ENCODE data around the gene SGCA. TPM values are rescaled to one million over a fixed set of nuclear protein-coding genes. Genes with fewer than 3 reads are reported as not detected.
A peak's percentile ranks its signal among the peaks of the same experiment; 100 is the strongest.

Gene SGCA
- total and polyA plus RNA-seq, 9 of the 15 experiments (the other 6 are each of a cell fraction or from before 2014, with no cell fraction given), result not detected

- TF ChIP-seq ZBTB11 (CRISPR knock-in tag; IDR thresholded peaks at IDR 0.05) (no peak), FOXA3 (CRISPR knock-in tag; conservative IDR thresholded peaks at IDR 0.05 in 1 of 2, IDR thresholded peaks at IDR 0.05 in 1 of 2) (no peak), CREB3L1 (IDR thresholded peaks at IDR 0.05; ENCODE audit: borderline replicate concordance, low read depth) (no peak), CHD1 (IDR thresholded peaks at IDR 0.05; ENCODE audit: low read length) (no peak)
- TF ChIP-seq, protein P1, sequence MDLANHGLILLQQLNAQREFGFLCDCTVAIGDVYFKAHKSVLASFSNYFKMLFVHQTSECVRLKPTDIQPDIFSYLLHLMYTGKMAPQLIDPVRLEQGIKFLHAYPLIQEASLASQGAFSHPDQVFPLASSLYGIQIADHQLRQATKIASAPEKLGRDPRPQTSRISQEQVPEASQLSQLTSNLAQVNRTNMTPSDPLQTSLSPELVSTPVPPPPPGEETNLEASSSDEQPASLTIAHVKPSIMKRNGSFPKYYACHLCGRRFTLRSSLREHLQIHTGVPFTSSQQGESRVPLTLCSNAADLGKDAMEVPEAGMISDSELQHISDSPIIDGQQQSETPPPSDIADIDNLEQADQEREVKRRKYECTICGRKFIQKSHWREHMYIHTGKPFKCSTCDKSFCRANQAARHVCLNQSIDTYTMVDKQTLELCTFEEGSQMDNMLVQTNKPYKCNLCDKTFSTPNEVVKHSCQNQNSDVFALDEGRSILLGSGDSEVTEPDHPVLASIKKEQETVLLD (IDR thresholded peaks at IDR 0.05), result peak; percentile 71; the same call in 1 of the 2 replicates
- TF ChIP-seq, protein P2, sequence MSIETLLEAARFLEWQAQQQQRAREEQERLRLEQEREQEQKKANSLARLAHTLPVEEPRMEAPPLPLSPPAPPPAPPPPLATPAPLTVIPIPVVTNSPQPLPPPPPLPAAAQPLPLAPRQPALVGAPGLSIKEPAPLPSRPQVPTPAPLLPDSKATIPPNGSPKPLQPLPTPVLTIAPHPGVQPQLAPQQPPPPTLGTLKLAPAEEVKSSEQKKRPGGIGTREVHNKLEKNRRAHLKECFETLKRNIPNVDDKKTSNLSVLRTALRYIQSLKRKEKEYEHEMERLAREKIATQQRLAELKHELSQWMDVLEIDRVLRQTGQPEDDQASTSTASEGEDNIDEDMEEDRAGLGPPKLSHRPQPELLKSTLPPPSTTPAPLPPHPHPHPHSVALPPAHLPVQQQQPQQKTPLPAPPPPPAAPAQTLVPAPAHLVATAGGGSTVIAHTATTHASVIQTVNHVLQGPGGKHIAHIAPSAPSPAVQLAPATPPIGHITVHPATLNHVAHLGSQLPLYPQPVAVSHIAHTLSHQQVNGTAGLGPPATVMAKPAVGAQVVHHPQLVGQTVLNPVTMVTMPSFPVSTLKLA (conservative IDR thresholded peaks at IDR 0.05), result peak; percentile 72
- TF ChIP-seq, protein P3, sequence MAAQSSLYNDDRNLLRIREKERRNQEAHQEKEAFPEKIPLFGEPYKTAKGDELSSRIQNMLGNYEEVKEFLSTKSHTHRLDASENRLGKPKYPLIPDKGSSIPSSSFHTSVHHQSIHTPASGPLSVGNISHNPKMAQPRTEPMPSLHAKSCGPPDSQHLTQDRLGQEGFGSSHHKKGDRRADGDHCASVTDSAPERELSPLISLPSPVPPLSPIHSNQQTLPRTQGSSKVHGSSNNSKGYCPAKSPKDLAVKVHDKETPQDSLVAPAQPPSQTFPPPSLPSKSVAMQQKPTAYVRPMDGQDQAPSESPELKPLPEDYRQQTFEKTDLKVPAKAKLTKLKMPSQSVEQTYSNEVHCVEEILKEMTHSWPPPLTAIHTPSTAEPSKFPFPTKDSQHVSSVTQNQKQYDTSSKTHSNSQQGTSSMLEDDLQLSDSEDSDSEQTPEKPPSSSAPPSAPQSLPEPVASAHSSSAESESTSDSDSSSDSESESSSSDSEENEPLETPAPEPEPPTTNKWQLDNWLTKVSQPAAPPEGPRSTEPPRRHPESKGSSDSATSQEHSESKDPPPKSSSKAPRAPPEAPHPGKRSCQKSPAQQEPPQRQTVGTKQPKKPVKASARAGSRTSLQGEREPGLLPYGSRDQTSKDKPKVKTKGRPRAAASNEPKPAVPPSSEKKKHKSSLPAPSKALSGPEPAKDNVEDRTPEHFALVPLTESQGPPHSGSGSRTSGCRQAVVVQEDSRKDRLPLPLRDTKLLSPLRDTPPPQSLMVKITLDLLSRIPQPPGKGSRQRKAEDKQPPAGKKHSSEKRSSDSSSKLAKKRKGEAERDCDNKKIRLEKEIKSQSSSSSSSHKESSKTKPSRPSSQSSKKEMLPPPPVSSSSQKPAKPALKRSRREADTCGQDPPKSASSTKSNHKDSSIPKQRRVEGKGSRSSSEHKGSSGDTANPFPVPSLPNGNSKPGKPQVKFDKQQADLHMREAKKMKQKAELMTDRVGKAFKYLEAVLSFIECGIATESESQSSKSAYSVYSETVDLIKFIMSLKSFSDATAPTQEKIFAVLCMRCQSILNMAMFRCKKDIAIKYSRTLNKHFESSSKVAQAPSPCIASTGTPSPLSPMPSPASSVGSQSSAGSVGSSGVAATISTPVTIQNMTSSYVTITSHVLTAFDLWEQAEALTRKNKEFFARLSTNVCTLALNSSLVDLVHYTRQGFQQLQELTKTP (IDR thresholded peaks at IDR 0.05; ENCODE audit: low read depth in 1 of 2, partially characterized antibody in 2 of 2), result peak in 1 of 2 experiments; percentile 75
- TF ChIP-seq, protein P4, sequence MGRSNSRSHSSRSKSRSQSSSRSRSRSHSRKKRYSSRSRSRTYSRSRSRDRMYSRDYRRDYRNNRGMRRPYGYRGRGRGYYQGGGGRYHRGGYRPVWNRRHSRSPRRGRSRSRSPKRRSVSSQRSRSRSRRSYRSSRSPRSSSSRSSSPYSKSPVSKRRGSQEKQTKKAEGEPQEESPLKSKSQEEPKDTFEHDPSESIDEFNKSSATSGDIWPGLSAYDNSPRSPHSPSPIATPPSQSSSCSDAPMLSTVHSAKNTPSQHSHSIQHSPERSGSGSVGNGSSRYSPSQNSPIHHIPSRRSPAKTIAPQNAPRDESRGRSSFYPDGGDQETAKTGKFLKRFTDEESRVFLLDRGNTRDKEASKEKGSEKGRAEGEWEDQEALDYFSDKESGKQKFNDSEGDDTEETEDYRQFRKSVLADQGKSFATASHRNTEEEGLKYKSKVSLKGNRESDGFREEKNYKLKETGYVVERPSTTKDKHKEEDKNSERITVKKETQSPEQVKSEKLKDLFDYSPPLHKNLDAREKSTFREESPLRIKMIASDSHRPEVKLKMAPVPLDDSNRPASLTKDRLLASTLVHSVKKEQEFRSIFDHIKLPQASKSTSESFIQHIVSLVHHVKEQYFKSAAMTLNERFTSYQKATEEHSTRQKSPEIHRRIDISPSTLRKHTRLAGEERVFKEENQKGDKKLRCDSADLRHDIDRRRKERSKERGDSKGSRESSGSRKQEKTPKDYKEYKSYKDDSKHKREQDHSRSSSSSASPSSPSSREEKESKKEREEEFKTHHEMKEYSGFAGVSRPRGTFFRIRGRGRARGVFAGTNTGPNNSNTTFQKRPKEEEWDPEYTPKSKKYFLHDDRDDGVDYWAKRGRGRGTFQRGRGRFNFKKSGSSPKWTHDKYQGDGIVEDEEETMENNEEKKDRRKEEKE (IDR thresholded peaks at IDR 0.05; ENCODE audit: borderline replicate concordance in 1 of 2, control insufficient read depth in 1 of 2, low read depth in 2 of 2, low read length in 1 of 2), result no peak
Observed at GRCh38 chr17:50151937-50152547, 13.8 kb upstream of the SGCA start (continued).
